HG03439 (cell line): Measurements from ENCODE around the gene HELT.
A peak's percentile ranks its signal among the peaks of the same experiment; 100 is the strongest.

Experiments
- ATAC-seq: cut with Tn5 transposase; IDR thresholded peaks from one replicate; pipeline ENCODE4 v1.9.1; 2021; ENCODE audit warnings: mild to moderate bottlenecking, moderate library complexity; ENCODE audit not compliant: unreplicated experiment

HELT gene

DNA sequence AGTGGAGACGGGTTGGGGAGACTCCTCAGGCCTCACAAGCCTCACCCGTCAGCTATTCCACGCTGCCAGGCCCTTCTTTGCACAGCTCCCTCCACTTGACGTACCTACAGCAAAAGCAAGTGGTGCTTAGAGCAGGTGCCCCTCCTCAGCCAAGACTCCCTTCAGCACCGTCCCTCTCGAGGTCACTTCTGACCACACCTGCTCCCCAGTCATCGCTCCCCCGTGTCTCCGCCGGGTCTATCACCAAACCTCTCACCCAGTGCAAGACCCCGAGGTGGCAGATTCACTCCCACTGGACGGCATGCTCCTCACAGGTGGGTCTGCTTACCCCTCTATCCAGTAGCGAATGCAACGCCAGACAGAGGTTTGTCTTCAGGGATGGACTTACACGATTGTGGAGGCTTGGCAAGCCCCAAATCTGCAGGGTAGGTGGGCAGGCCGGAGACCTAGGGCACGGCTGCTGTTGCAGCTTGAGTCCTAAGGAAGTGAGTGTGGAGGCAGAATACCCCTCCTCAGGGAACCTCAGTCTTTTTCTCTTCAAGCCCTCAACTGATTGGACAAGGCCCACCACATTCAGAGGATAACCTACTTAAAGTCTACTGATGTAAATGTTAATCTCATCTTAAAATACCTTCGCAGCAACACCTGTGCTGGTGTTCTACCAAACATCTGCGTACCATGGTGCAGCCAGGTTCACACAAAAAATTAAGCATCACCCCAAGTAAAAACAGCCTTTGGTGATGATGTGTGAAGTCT lies 14.5 kb upstream of the HELT start:
- ATAC-seq = no peak

GRCh38 chr4:185004562-185005218 lies 13.6 kb upstream of the HELT start:
- peak; percentile 39 for ATAC-seq

DNA sequence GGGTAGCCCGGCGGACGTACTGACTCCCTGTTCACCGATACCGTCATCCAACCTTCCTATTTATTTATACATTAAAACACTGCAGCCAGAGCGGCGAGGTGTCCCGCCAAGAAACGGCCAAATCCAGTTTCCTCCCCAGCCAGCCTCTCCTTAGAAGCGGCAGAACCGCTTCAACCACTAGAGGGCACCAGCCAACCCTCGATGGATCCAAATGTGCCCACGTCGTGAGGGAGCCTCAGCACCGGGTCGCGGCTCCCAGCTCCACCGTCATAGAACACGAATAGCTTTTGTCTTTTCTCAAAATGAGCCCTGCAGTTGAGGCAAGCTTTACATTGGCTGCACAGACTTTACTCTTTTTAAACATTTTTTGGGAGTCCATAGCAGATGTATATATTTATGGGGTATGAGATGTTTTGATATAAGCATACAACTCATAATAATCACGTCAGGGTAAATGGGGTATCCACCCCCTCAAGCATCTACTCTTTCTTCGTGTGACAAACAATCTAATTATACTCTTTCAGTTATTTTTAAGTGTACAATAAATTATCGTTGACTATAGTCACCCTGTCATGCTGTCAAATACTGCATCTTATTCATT lies 13.0 kb upstream of the HELT start:
- peak; percentile 83 for ATAC-seq

DNA sequence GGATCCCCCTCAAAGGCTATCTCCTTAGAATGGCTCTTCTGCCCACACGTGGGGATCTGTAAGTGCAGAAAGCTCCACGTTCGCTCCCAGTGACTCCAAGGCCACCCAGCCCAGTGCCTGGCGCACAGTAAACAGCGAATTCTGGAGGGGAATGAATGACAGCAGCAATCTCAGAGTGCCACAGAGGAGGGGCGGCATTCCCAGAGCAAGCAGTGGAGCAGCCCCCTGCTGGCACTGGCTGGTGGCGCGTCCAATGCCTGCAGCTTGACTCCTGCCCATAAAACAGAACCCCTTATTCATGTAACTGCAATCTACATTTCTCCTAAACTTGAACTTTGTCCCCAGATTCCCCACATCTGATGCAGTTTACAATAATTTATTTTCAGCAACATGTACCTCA lies 6.9 kb upstream of the HELT start:
- no peak for ATAC-seq

DNA sequence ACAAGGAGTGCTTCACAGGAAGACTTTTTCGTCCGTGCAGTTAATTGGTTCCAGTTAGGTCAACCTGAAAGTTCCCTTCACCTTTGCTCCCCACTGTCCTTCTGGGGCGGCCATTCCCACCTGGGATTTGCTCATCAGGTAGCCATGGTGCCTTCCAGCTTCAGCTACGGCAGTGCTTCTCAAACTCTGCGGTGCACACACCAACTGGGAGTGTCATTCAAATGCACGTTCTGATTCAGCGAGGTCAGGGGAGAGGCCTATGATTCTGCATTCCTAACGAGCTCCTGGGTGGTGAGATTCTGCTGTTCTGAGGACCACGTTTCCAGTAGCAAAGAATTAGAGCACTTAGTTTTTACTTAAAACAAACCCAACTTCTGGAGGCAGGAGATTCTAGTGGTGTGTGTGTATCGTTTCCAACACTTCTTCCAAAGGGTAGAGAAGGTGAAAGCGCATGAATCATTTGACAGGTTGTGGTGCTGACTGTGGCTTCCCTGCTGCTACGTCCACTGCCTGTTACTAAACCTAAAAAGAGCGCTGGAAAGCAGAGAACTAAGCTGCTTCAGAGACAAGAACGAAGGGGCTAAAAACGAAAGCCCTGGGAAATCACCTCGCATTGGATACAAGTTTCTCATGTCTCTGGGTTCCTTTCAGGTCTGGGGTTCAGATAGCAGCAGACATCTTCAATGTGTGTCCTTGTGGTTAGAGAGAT lies 4.7 kb upstream of the HELT start:
- no peak for ATAC-seq

DNA sequence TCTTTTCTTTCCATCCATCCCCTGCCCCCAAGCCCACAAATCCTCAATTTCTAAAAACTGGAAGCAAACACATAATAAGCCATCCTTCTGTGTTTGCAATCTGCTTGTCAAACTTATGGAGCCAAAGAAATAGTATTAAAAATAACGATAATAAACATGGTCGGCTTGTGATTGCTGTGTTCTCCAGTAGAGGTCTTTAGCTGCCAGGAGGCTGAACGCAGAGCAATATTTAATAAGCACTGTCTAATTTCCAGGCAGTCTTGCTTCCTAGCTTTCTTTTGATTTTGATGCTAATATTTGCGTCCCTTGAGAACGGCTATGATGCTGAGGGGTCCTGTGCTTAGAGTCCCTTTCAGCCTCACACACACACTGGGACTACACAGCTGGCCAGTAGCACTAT lies 3.2 kb upstream of the HELT start:
- ATAC-seq = no peak

- ATAC-seq = no peak
These were observed 2.0 kb upstream of the HELT start for GRCh38 chr4:185016101-185016940.

DNA sequence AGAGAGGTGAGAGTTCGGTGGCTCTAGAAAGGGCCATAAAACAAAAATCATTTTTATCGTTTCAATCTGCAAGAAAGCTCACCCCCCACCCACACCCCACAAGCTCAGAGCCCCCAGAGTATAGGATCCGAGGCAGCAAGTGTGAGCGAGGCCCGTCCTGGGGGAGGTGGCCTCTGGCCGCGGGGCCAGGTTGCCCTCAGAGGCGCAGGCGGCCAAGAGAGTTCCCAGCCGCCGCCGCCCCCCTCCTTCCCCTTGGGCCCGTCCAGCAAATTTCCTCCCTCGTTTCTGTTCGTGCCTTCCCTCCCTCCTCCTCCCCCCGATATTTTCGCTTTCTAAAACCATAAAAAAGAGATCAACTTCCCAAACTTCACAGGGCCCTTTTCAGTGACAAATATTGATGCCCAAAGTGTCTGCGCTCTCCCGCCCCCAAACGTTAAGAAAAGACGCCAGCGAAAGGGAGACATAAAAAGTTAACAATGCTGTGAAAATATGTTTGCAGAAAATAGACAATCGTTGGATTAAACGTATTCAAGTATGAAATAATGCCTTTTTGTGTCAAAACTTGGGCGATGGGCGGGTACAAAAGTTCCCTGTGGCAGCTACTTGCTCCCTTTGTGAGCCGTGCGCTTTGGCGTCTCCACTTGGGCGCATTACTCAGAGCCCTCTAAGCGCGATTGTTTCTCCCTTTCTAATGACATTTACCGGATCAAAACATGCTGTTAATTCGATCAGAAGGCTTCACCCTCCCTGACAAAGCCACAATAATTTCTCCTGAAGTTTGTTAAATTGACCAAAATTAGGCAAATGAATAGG lies 1.1 kb upstream of the HELT start:
- no peak for ATAC-seq

DNA sequence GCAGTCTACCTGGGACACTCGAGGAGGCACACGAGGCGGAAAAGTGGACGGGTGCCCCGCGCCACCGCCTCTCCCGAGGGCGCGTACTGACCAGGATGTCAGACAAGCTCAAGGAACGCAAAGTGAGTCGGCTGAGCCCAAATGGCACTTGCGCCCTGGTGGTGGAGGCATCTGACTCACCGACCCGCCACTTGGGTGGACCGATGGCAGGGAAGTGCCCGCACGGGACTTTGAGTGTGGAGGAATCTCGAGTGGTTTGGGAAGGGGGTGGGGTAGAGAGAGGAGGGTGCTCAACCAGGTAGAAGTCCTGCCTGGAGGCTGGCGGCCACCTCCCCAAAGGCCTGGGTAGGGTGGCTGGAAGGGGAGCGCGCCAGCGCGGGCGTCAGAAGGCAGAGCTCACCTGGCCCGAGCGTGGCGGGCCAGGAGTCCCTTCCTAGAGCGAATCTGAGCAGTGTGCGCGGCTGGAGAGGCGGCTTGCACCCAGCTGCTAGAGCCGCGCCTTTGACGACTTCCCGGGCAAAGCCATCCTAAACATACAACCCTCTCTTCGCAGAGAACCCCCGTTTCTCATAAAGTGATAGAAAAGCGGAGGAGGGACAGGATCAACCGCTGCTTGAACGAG lies 655 bp downstream of the HELT start:
- no peak for ATAC-seq

- no peak for ATAC-seq
These were observed 1.4 kb downstream of the HELT start for GRCh38 chr4:185019456-185020292.

GRCh38 chr4:185020293-185020808 lies 2.1 kb downstream of the HELT start:
- ATAC-seq = no peak

DNA sequence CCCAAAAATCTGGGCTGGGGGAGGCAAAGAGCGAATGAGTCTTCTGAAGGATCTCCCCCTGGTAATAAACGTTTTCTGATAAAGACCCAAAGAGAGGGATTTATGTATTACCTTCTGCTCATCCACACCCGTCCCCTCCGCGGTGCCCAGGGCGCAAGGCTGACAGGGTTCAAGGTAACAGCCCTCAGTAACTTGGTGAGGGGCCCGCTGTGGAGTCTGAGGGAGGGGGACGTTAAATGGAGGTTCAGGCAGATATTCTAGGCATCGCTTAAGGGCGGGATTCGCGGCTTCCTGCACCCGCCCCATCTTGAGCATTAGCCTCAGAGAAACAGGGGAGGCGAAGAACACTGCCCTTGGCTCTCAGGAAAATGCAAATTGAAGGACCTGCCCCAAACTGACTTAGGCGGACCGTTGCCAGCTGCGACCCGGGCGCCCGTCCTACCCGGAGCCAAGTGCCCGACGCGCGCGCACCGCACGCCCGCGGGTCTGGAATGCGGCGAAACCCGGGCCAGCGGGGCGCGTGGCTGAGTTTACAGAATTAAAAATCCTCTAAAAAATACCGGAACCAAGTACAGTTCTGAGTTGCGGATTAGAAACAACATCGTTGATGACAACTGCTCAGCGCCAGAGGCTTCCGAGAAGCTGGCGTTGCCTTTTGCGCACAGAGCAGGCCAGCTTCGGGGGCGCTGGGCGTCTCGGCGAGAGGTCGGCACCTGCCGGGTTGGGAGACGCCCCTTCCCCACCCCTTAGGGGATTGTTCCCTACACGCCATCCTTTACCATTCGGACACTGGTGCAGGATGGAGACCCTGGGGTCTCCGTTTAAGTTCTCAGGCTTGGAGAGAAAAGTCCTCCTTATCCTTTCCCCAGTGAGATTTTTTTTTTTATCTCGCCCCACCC lies 2.8 kb downstream of the HELT start:
- ATAC-seq = no peak

GRCh38 chr4:185023471-185023870 lies 5.2 kb downstream of the HELT start:
- ATAC-seq = no peak

GRCh38 chr4:185028625-185029024 lies 10.3 kb downstream of the HELT start:
- ATAC-seq = no peak

- no peak for ATAC-seq
These were observed 13.3 kb downstream of the HELT start for GRCh38 chr4:185031611-185032010.

DNA sequence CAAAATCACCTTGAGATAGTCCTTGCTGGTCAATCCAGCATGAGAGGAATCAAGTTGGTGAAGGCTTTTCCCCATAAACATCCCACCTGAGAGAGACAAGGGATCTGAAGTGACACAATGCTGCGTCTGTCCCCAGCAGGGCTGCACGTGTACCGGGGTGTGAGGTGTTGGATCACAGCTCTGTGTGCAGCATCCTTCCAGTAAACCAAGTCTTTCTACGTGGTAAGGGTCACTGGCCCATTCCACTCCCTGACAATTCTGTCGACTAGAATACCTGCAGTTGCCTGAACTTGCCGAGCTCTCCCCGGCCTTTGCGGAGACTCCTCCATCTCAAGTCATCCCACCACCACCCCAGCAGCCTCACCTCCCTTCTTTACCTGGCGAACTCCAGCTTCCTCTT lies 14.8 kb downstream of the HELT start:
- no peak for ATAC-seq

DNA sequence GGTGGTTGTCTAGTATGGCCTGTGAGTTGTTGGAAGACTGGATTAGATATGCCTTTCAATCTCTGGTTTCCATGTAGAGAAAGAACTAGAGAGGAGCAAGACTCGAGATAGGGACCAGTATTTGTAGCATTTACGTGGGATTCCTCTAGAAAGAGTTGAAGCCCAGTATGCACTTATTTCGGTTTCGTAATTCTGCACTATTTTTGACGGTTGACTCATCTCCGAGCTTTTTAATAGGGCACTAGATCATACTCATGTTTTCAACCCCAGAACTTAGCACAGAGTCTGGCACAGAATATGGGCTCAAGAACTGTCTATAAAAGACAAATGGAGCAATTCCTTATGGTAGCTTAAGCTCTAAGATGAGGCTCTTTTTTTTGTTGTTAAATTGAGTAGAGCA lies 15.7 kb downstream of the HELT start:
- no peak for ATAC-seq
